WERI-Rb-1 (cell line): ENCODE results near the gene ZNF491.
A peak's percentile ranks its signal among the peaks of the same experiment; 100 is the strongest.
"Not testable (repeated sequence)": the region's sequence is repeated elsewhere in the genome, so short reads cannot be mapped to it uniquely, and the experiment has no call there.

ENCODE experiments used
- DNase-seq: peaks from one replicate; pipeline ENCODE4 v3.0.0-alpha.2; 2020
- H3K27ac ChIP-seq: fragments of 250-450 bp; sonication (Bioruptor Pico); 2 replicates; pipeline ENCODE4 v1.5.1; 2020; ENCODE audit warnings: mild to moderate bottlenecking, moderate library complexity
- H3K27me3 ChIP-seq: fragments of 250-450 bp; sonication (Bioruptor Pico); 2 replicates; pipeline ENCODE4 v1.5.1; 2021; ENCODE audit warnings: mild to moderate bottlenecking, low read depth, moderate library complexity; ENCODE audit not compliant: insufficient read depth, severe bottlenecking
- H3K36me3 ChIP-seq: fragments of 250-450 bp; sonication (Bioruptor Pico); 2 replicates; pipeline ENCODE4 v1.5.1; 2020; ENCODE audit warnings: mild to moderate bottlenecking, moderate library complexity
- H3K4me3 ChIP-seq: 2 replicates; pipeline ENCODE4 v1.5.1; 2011; ENCODE audit warnings: low read depth, mild to moderate bottlenecking, control low read depth, low read length
- H3K9me3 ChIP-seq: fragments of 250-450 bp; sonication (Bioruptor Pico); 2 replicates; pipeline ENCODE4 v1.5.1; 2021; ENCODE audit warnings: mild to moderate bottlenecking, moderate library complexity; ENCODE audit not compliant: severe bottlenecking
- CTCF ChIP-seq: IDR thresholded peaks from 2 replicates; pipeline ENCODE4 v1.5.1; 2011; ENCODE audit warnings: low read depth, mild to moderate bottlenecking, control low read depth, inconsistent platforms, low read length

ZNF491 gene

GRCh38 chr19:11813703-11814028 is 15.3 kb downstream of the ZNF491 start:
- TF ChIP-seq CTCF: no peak
- Histone ChIP-seq H3K27me3 (no peaks in the 10 kb centered on the region), H3K36me3 (peaks cover 7% of the 10 kb centered on the region; the same call in 1 of the 2 replicates), H3K9me3 (no peaks in the 10 kb centered on the region), H3K27ac (peak overlapping the region; percentile 75), H3K4me3 (peak overlapping the region; percentile 93)
- no peak for DNase-seq

GRCh38 chr19:11814029-11814699 is 15.8 kb downstream of the ZNF491 start, which contains the start of gene ZNF440:
Gene ZNF440 (plus strand): TSS chr19:11814273. CDS start chr19:11814448, 175 bp downstream.
- Histone ChIP-seq H3K36me3 (peaks cover 11% of the 10 kb centered on the region; the same call in 1 of the 2 replicates), H3K4me3 (peak within 1 kb of the TSS; percentile 93), H3K27me3 (no peaks in the 10 kb centered on the region), H3K27ac (peak within 1 kb of the TSS; percentile 75), H3K9me3 (no peaks in the 10 kb centered on the region)
- no peak for TF ChIP-seq CTCF
- DNase-seq: peak; percentile 97

- H3K27ac ChIP-seq: peak overlapping the region; percentile 75
- peaks cover 11% of the 10 kb centered on the region; the same call in 1 of the 2 replicates for H3K36me3 ChIP-seq
- no peaks in the 10 kb centered on the region for H3K27me3 ChIP-seq
- no peak for DNase-seq
- TF ChIP-seq CTCF: no peak
- no peaks in the 10 kb centered on the region for H3K9me3 ChIP-seq
- peak overlapping the region; percentile 93 for H3K4me3 ChIP-seq
Measured at GRCh38 chr19:11814700-11815035, 16.3 kb downstream of the ZNF491 start.

- H3K36me3 ChIP-seq: peaks cover 9% of the 10 kb centered on the region; the same call in 1 of the 2 replicates
- no peaks in the 10 kb centered on the region for H3K27me3 ChIP-seq
- no peak overlapping the region for H3K27ac ChIP-seq
- no peaks in the 10 kb centered on the region for H3K9me3 ChIP-seq
- DNase-seq: no peak
- no peak for TF ChIP-seq CTCF
- H3K4me3 ChIP-seq: no peak overlapping the region
Measured at GRCh38 chr19:11821474-11822109, 23.3 kb downstream of the ZNF491 start.

GRCh38 chr19:11828957-11829876 is 30.9 kb downstream of the ZNF491 start:
- DNase-seq, H3K4me3 ChIP-seq, H3K27ac ChIP-seq, H3K9me3 ChIP-seq, H3K27me3 ChIP-seq: not testable (repeated sequence)
- TF ChIP-seq CTCF: 0 out of 2 replicates have a peak, but pooled peaks have one; percentile 15
- H3K36me3 ChIP-seq: peaks cover 17% of the 10 kb centered on the region
